Measurements from ENCODE around the gene AGPAT4.
"Not testable (repeated sequence)": the region's sequence is repeated elsewhere in the genome, so short reads cannot be mapped to it uniquely, and the experiment has no call there.

The AGPAT4 gene, protein sequence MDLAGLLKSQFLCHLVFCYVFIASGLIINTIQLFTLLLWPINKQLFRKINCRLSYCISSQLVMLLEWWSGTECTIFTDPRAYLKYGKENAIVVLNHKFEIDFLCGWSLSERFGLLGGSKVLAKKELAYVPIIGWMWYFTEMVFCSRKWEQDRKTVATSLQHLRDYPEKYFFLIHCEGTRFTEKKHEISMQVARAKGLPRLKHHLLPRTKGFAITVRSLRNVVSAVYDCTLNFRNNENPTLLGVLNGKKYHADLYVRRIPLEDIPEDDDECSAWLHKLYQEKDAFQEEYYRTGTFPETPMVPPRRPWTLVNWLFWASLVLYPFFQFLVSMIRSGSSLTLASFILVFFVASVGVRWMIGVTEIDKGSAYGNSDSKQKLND

GRCh38 chr6:161273752-161274487 is at the start of gene AGPAT4:
TSS of gene AGPAT4 (minus strand) at chr6:161274061. CDS start at chr6:161232213, 41,848 bp downstream.
- DNase-seq (ENCODE audit: low spot score): peak; percentile 91

DNA sequence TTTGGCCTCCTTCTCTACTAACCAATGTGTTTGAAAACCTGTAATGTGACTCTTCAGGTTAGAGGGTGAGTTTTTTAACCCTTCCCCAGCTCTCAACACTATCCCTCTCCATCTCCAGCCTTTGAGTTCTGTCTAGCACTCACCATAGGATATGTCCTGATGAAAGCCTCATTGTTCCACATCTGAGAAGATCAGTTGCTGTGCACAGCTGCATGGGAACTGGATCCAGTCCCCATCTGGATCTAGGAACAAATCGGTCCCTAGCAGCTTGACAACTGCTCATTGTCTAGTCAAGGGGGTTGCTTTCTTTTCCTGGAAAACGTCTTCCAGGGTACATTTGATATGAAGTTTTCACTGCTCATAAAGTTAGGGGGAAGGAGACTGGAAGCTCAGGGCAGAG is 45.4 kb upstream of the AGPAT4 start:
- peak; percentile 98 for DNase-seq (ENCODE audit: low spot score)

DNA sequence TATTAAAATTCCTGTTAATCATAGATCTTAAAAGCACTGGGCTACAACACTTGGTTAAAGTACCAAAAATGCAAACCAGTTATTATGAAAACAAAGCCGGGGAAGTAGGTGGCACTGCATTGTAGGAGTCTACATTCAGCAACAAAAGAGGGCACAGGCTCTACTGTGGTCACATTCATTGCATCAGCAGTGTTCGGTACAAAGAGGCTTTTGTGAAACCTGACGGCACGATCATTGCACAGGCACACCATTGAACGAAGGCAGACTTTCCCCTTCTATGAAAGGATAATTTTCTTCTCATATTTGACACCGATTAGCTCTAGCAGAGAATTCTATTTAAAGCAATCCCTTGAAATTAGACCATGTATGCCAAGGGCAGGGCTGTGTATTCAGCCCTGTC is 44.6 kb upstream of the AGPAT4 start:
- peak; percentile 95 for DNase-seq (ENCODE audit: low spot score)

GRCh38 chr6:161316531-161316930 is 42.7 kb upstream of the AGPAT4 start:
- no peak for DNase-seq (ENCODE audit: low spot score)

DNA sequence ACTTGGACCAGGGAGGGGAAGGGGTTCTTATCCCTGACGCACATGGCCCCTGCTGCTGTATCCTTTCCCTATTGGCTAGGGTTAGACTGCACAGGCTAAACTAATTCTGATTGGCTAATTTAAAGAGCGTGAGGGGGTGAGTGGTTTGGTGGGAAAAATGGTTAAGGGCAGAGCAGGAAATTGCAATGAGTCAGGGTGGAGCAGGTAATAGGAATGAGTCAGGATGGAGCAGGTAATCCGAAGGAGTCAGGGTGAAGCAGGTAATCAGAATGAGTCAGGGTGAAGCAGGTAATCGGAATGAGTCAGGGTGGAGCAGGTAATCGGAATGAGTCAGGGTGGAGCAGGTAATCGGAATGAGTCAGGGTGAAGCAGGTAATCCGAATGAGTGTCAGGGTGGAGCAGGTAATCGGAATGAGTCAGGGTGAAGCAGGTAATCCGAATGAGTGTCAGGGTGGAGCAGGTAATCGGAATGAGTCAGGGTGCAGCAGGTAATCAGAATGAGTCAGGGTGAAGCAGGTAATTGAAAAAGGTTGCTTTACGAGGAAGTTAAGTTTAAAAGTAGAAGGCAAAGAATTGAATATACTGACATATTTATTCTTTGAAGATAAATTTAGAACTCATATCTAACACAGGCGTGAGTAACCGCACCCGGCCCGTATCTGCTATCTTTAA is 41.5 kb upstream of the AGPAT4 start:
- DNase-seq (ENCODE audit: low spot score): not testable (repeated sequence)

GRCh38 chr6:161314541-161315245 is 40.8 kb upstream of the AGPAT4 start:
- not testable (repeated sequence) for DNase-seq (ENCODE audit: low spot score)

DNA sequence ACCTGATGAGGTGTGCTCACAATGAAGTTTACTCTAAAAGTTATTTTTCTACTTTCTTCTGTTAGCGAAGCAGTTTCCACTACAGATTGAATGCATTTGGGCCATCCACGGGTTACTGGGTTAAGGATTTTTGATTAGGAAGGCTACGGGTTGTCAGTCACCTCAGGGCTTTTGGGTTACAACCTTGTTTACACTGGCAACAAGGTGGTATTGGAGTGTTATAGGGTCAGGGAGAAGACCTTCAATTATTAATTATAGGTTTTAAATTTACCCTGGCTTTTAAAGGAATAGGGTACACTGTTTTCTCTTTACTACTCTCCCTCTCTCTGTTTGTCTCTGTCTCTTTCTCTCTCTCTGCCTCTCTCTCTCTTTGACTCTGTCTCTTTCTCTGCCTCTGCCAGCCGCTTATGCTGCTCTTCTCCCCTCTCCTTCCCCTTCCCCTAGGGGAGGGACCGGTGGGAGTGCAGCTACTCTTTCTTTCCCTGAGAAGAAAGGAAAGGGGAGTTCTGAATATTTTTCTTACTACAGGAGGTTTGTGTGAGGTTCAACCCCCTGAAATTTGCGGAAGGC is 40.2 kb upstream of the AGPAT4 start:
- DNase-seq (ENCODE audit: low spot score): no peak

DNA sequence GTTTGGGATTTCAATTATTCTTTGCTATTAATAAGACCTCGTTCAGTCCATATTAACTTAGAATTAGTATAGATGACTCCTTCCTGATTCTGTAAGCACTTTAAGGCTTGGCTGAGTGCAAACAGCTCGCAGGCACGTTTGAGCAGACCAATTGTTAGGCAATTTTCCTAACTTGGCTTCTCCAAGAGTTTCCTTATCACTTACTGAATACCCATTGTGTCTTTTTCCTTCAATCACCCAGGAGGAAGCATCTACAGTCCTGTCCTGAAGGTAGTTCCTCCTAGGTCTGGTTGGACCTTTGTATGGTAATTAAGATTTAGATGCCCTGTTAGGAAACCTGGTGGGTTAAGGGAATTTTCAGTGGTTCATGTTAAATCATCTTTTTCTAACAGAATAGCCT is 39.6 kb upstream of the AGPAT4 start:
- DNase-seq (ENCODE audit: low spot score): not testable (repeated sequence)

GRCh38 chr6:161309774-161310173 is 35.9 kb upstream of the AGPAT4 start:
- DNase-seq (ENCODE audit: low spot score): not testable (repeated sequence)

- no peak for DNase-seq (ENCODE audit: low spot score)
Measured at GRCh38 chr6:161308075-161308655, 34.3 kb upstream of the AGPAT4 start.

- no peak for DNase-seq (ENCODE audit: low spot score)
Measured at GRCh38 chr6:161305860-161306259, 32.0 kb upstream of the AGPAT4 start.

DNA sequence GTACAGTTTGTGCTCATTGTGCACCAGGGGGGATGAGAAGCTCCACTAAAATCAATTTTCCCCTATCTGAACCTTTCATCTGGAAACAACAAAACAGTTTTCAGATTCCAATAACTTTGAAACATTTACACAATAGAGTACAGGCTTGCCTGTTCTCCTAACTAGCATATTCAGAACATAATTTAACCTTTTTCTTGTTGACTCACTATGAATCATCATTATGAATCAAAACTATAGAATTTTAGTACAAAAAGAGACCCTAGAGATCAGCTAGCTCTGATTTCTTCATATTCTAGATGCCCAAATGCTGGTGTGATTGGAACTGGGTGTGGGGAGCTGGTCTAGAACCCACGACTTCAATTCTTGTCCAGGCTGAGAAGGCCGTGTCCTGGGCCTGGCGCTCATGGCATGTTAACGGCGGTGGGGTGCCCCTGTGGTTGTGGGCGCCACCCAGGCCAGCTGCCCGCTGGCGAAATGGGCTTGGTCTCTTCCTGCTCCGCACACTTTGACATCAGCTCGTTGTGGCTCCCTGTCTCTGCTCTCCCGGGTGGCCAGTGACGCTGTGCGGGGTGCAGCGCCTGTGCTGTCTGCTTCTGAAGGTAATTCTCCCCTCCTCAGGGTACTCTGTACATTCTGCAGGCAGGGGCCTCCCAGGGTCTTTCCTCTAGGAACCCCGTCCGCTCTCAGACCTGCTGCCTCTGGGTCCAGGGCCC is 29.9 kb upstream of the AGPAT4 start:
- DNase-seq (ENCODE audit: low spot score): no peak

DNA sequence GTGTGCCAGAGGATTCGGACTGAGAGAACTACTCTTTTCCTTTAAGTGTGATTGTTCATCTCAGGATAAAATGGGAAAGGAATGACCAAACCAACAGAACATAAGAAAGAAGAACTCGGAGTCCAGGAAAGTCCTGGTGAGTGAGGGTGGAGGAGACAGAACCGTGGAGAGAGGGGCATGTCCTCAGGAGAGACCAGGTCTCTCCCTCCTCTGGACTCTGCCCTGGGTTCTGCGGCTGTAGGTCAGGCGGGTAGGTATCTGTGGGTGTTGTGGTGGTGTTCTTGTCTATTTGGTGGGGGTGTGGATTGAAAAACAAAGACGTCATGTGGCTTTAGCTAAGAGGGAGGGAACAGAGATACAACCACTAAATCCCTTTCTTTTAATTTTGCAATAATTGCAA is 29.1 kb upstream of the AGPAT4 start:
- no peak for DNase-seq (ENCODE audit: low spot score)

DNA sequence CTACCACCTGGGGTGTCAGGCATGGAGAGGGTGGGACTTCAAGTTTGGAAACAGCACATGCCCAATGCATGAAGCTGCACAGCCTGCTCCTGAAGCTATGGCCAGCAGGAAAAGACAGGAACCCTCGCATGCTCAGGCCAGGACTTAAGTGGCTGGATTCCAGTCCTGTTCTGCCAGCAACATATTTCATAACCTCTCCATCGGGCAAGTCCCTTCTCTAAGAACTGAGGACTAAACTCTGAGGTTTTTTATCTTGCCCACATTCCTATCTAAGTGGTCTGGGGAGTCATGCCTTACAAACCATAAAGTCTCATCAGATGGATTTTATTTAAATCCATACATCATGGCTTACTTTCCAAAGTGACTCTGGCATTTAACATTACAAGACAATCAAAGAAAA is 27.5 kb upstream of the AGPAT4 start:
- DNase-seq (ENCODE audit: low spot score): no peak

GRCh38 chr6:161300823-161301222 is 27.0 kb upstream of the AGPAT4 start:
- no peak for DNase-seq (ENCODE audit: low spot score)

DNA sequence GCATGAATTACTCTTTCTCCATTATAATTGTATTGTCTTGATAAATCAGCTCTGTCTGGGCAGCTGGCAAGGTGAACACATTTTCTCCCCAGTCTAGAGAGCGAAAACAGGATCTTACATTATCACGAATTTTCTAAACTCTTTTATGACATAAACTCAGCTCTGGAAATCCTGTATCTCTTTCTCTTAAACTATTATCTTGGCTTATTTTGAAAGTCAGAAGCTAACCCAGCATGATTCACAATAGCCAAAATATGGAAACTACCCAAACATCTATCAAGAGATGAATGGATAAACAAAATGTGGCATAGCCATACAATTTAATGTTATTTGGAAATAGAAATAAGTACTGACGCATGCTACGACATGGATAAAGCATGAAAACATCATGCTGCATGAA is 25.9 kb upstream of the AGPAT4 start:
- no peak for DNase-seq (ENCODE audit: low spot score)

DNA sequence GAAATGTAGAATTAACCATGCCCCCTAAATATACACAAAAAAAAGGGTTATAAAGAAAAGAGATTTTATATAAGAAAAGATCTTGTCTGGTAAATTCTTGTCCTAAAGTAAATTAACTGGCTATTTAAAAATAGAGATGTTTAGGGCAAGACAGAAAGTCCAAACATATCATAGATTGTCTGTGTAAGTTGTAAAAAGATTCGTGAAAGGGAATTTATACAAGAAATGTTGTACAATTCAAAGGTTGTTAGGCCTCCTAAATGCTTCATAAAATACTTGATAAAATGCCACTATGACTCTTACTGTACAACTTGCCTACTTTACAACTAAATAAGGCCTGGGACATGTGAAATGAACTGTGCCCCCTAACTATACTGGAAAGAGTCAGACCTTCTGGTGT is 21.9 kb upstream of the AGPAT4 start:
- no peak for DNase-seq (ENCODE audit: low spot score)

DNA sequence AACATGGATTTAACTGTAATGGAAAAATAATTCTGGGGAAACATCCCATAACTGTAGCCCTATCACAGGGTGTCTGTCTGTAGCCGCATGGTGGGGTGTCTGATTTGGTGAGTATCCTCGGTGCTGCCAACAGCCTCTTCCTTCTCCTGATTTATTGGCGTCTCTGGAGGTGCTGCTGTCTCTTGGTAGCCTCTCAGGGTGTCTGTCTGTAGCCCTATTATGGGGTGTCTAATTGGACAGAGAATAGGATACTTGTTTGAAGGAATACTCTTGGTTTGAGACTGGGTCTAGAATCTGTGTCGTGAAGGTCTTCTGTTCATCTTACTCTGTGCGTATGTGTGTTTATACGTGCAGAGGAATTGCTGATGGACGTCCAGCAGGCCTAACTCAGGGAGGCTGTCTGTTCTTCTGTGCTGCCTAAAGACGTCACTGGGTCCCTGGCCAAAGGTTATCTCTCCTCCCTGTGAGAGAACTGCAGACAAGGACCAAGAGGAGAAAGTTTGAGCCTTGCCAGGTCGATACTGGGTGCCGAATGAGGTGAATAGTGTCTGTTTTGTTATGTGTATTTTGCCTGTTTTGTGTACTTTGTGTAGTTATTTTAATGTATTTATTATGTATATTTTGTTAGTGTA is 18.9 kb upstream of the AGPAT4 start:
- no peak for DNase-seq (ENCODE audit: low spot score)

- DNase-seq (ENCODE audit: low spot score): no peak
Measured at GRCh38 chr6:161292145-161292544, 18.3 kb upstream of the AGPAT4 start.

DNA sequence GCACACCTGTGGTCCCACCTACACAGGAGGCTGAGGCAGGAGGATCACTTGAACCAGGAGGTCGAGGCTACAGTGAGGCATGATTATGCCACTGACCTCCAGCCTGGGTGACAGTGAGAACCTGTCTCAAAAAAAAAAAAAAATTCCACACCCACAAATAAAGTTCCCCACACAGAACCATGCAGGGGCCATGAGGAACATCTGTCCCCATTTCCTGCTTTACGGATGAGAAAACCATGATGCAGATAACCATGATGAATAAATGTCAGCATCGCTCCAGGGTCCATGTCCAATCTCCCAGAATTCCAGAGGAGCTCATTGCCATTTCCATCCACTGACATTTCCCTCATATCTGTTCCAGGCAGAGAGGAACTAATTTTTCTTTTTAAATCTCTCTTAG is 16.9 kb upstream of the AGPAT4 start:
- no peak for DNase-seq (ENCODE audit: low spot score)

Measured in globus pallidus (tissue), 1 donor.